AG04450 (cell line): ENCODE data around the gene PLAGL1. TPM values are rescaled to one million over a fixed set of nuclear protein-coding genes. Genes with fewer than 3 reads are reported as not detected.

Source experiments
- CTCF ChIA-PET: fragments of 300-600, 350-600 bp; formaldehyde crosslinking; extraction: SDS; loops from one replicate; lab custom pipeline; 2022; ENCODE audit warnings: antibody characterized with exemption, inconsistent platforms; lab: Charles Lee
- POLR2A ChIA-PET: fragments of 350-600 bp; formaldehyde crosslinking; extraction: SDS; loops from one replicate; lab custom pipeline; 2021; ENCODE audit warnings: antibody characterized with exemption, inconsistent platforms; lab: Yijun Ruan, JAX
- DNase-seq: peaks from one replicate; pipeline ENCODE4 v3.0.0-alpha.2; 2011; ENCODE audit warnings: low read depth, low spot score
- H3K27ac ChIP-seq: one replicate; pipeline ENCODE4 v1.5.1; 2012; ENCODE audit warnings: low read depth, low read length, control low read depth
- H3K27me3 ChIP-seq: one replicate; pipeline ENCODE4 v1.6.0; 2012; ENCODE audit warnings: low read length; ENCODE audit not compliant: control insufficient read depth, insufficient read depth
- H3K4me3 ChIP-seq: 2 replicates; pipeline ENCODE4 v1.5.1; 2011; ENCODE audit warnings: mild to moderate bottlenecking, low read depth, low read length, control low read depth
- H3K9me3 ChIP-seq: 2 replicates; pipeline ENCODE4 v1.5.1; 2012; ENCODE audit warnings: low read length; ENCODE audit not compliant: control insufficient read depth, insufficient read depth
- polyA plus RNA-seq: library from polyadenylated mRNA; depleted of rRNA; stranded (reverse); fragments of >200 nt; gene quantifications from 2 replicates; pipeline ENCODE4 v1.2.3, GENCODE V29; 2011
- TF ChIP-seq, protein P1 (sequence below): IDR thresholded peaks from 2 replicates; pipeline ENCODE4 v1.5.1; 2011; ENCODE audit warnings: low read depth, low read length, control low read depth, inconsistent platforms

The PLAGL1 gene
- polyA plus RNA-seq, 1 experiment = 31.6 TPM

- Histone ChIP-seq H3K27me3 (peaks cover 12% of the 10 kb centered on the region), H3K9me3 (no peaks in the 10 kb centered on the region), H3K4me3 (no peak overlapping the region), H3K27ac (no peak overlapping the region)
- CTCF ChIA-PET = interaction anchor here (0.5 to 4.6 kb wide), 4 partner anchors 53 to 1154 kb away, joined by 3 to 29 read pairs (median 3); no protein-coding TSS in a partner anchor
- TF ChIP-seq, protein P1, sequence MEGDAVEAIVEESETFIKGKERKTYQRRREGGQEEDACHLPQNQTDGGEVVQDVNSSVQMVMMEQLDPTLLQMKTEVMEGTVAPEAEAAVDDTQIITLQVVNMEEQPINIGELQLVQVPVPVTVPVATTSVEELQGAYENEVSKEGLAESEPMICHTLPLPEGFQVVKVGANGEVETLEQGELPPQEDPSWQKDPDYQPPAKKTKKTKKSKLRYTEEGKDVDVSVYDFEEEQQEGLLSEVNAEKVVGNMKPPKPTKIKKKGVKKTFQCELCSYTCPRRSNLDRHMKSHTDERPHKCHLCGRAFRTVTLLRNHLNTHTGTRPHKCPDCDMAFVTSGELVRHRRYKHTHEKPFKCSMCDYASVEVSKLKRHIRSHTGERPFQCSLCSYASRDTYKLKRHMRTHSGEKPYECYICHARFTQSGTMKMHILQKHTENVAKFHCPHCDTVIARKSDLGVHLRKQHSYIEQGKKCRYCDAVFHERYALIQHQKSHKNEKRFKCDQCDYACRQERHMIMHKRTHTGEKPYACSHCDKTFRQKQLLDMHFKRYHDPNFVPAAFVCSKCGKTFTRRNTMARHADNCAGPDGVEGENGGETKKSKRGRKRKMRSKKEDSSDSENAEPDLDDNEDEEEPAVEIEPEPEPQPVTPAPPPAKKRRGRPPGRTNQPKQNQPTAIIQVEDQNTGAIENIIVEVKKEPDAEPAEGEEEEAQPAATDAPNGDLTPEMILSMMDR = no peak
- no peak for DNase-seq
- POLR2A ChIA-PET = no interaction called here
Observed at GRCh38 chr6:143936778-143937667, 71.0 kb downstream of the PLAGL1 start.

- TF ChIP-seq, protein P1 = no peak
- Histone ChIP-seq H3K27ac (no peak overlapping the region), H3K9me3 (no peaks in the 10 kb centered on the region), H3K27me3 (peaks cover 12% of the 10 kb centered on the region), H3K4me3 (no peak overlapping the region)
- DNase-seq = no peak
- ChIA-PET CTCF (interaction anchor here (0.5 to 4.6 kb wide), 3 partner anchors 232 to 1153 kb away, joined by 3 to 29 read pairs (median 5); no protein-coding TSS in a partner anchor), POLR2A (no interaction called here)
Observed at GRCh38 chr6:143936347-143936746, 71.7 kb downstream of the PLAGL1 start.

GRCh38 chr6:143934867-143935266 is 73.2 kb downstream of the PLAGL1 start:
- Histone ChIP-seq H3K27me3 (peaks cover 12% of the 10 kb centered on the region), H3K4me3 (no peak overlapping the region), H3K27ac (no peak overlapping the region), H3K9me3 (no peaks in the 10 kb centered on the region)
- no peak for DNase-seq
- CTCF ChIA-PET = interaction anchor here (1.0 kb wide), 1 partner anchor 9 kb away, joined by 5 read pairs; no protein-coding TSS in a partner anchor
- POLR2A ChIA-PET = no interaction called here
- TF ChIP-seq, protein P1 = no peak

GRCh38 chr6:143934331-143934730 is 73.7 kb downstream of the PLAGL1 start:
- ChIA-PET CTCF (interaction anchor here (1.0 kb wide), 1 partner anchor 10 kb away, joined by 5 read pairs; no protein-coding TSS in a partner anchor), POLR2A (no interaction called here)
- Histone ChIP-seq H3K4me3 (no peak overlapping the region), H3K9me3 (no peaks in the 10 kb centered on the region), H3K27ac (no peak overlapping the region), H3K27me3 (peaks cover 12% of the 10 kb centered on the region)
- DNase-seq = no peak
- TF ChIP-seq, protein P1 = no peak

DNA sequence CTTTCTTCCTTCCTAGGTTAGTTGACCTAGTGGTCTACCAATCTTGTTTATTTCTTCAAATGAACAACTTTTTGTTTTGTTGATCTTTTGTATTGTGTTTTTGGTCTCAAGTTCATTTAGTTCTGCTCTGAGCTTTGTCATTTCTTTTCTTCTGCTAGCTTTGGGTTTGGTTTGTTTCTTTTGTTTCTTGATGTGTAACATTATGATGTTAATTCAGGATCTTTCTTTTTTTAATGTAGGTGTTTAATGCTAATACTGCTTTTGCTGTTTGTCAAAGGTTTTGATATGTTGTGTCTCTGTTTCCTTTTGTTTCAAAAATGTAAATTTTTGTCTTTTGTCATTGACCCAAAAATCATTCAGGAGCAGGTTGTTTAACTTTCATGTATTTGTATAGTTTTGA is 78.1 kb downstream of the PLAGL1 start:
- H3K27me3 ChIP-seq = peaks cover 6% of the 10 kb centered on the region
- ChIA-PET CTCF (no interaction called here), POLR2A (no interaction called here)
- no peak for DNase-seq
- no peak overlapping the region for H3K4me3 ChIP-seq
- H3K9me3 ChIP-seq = no peaks in the 10 kb centered on the region
- TF ChIP-seq, protein P1 = no peak
- no peak overlapping the region for H3K27ac ChIP-seq
